PFSK-1 (cell line): ENCODE results near the gene CERS2.

Experiments
- POLR2AphosphoS5 ChIP-seq: IDR thresholded peaks from 2 replicates; pipeline ENCODE4 v1.6.1; 2012; ENCODE audit warnings: low read depth, mild to moderate bottlenecking, control low read depth, low read length, moderate library complexity
- REST ChIP-seq, 2 experiments: IDR thresholded peaks; 2 replicates each; pipeline versions ENCODE4 v1.6.1 to v1.8.0; 2011 to 2012; ENCODE audit warnings: low read depth in 2 of 2, low read length in 2 of 2, control low read depth in 1 of 2, inconsistent platforms in 1 of 2, mild to moderate bottlenecking in 1 of 2, moderate library complexity in 1 of 2; ENCODE audit not compliant: insufficient read depth in 1 of 2

- TF ChIP-seq POLR2AphosphoS5 (no peak), REST (IDR thresholded peaks at IDR 0.05; ENCODE audit: insufficient read depth in 1 of 2, low read depth in 2 of 2, low read length in 2 of 2) (no peak)
Measured at GRCh38 chr1:150927624-150928023, 47.0 kb downstream of the CERS2 start.
